Central memory CD8-positive, alpha-beta T cell (primary cell): Measurements from ENCODE around the gene EPHA8.

Source experiments
- ATAC-seq: fragments of 150-1000 bp; cut with Tn5 transposase; replicated peaks from 2 replicates; pipeline ENCODE4 v1.10.0; 2022; ENCODE audit warnings: mild to moderate bottlenecking, moderate FRiP score, moderate number of reproducible peaks; ENCODE audit not compliant: poor library complexity, severe bottlenecking; ENCODE audit errors: extremely low read depth
- DNase-seq, 2 donors: peaks; one replicate each; pipeline ENCODE4 v3.0.0; 2021; ENCODE audit warnings: low spot score in 2 of 2
- H3K27ac Mint-ChIP-seq: one replicate; pipeline ENCODE4 v1.8.0; 2022; ENCODE audit warnings: low read depth, mild to moderate bottlenecking, moderate library complexity, mixed read lengths
- H3K27me3 Mint-ChIP-seq: one replicate; pipeline ENCODE4 v1.8.0; 2022; ENCODE audit warnings: mixed read lengths
- H3K36me3 Mint-ChIP-seq: one replicate; pipeline ENCODE4 v1.8.0; 2022; ENCODE audit warnings: mild to moderate bottlenecking, moderate library complexity, mixed read lengths; ENCODE audit not compliant: insufficient read depth
- H3K4me1 Mint-ChIP-seq: one replicate; pipeline ENCODE4 v1.8.0; 2022; ENCODE audit warnings: mixed read lengths
- H3K4me3 Mint-ChIP-seq: one replicate; pipeline ENCODE4 v1.8.0; 2022; ENCODE audit warnings: mild to moderate bottlenecking, moderate library complexity, mixed read lengths
- H3K9me3 Mint-ChIP-seq: one replicate; pipeline ENCODE4 v1.8.0; 2022; ENCODE audit warnings: mixed read lengths

Gene EPHA8

GRCh38 chr1:22576617-22577016, 13.3 kb downstream of the EPHA8 start:
- H3K27me3 Mint-ChIP-seq, result peaks cover 20% of the 10 kb centered on the region
- no peak for ATAC-seq
- H3K4me3 Mint-ChIP-seq, result no peak overlapping the region

GRCh38 chr1:22578732-22579361, 15.6 kb downstream of the EPHA8 start:
- ATAC-seq, result no peak
- Mint-ChIP-seq H3K36me3 (no peaks in the 10 kb centered on the region), H3K27ac (no peak overlapping the region), H3K9me3 (peaks cover 4% of the 10 kb centered on the region), H3K4me3 (no peak overlapping the region), H3K4me1 (no peaks in the 10 kb centered on the region), H3K27me3 (peaks cover 9% of the 10 kb centered on the region)
- DNase-seq, result no peak

More at GRCh38 chr1:22576617-22577016, 13.3 kb downstream of the EPHA8 start:
- Mint-ChIP-seq H3K9me3 (peaks cover 4% of the 10 kb centered on the region), H3K36me3 (no peaks in the 10 kb centered on the region), H3K27ac (no peak overlapping the region), H3K4me1 (no peaks in the 10 kb centered on the region)
- DNase-seq, result no peak

GRCh38 chr1:22579541-22580155, 16.4 kb downstream of the EPHA8 start:
- H3K4me3 Mint-ChIP-seq, result no peak overlapping the region
- DNase-seq (no peak), ATAC-seq (no peak)
- H3K9me3 Mint-ChIP-seq, result peaks cover 4% of the 10 kb centered on the region
- no peaks in the 10 kb centered on the region for H3K36me3 Mint-ChIP-seq
- no peak overlapping the region for H3K27ac Mint-ChIP-seq
- H3K4me1 Mint-ChIP-seq, result no peaks in the 10 kb centered on the region
- peaks cover 4% of the 10 kb centered on the region for H3K27me3 Mint-ChIP-seq

GRCh38 chr1:22582661-22583635, 19.7 kb downstream of the EPHA8 start:
- Mint-ChIP-seq H3K4me1 (no peaks in the 10 kb centered on the region), H3K36me3 (no peaks in the 10 kb centered on the region)

GRCh38 chr1:22584001-22584562, 20.8 kb downstream of the EPHA8 start:
- Mint-ChIP-seq H3K27me3 (peaks cover 16% of the 10 kb centered on the region), H3K27ac (no peak overlapping the region), H3K4me3 (no peak overlapping the region), H3K9me3 (no peaks in the 10 kb centered on the region), H3K4me1 (no peaks in the 10 kb centered on the region), H3K36me3 (no peaks in the 10 kb centered on the region)
- DNase-seq (no peak), ATAC-seq (no peak)

More at GRCh38 chr1:22582661-22583635, 19.7 kb downstream of the EPHA8 start:
- H3K27ac Mint-ChIP-seq, result no peak overlapping the region
- H3K27me3 Mint-ChIP-seq, result peaks cover 16% of the 10 kb centered on the region
- H3K4me3 Mint-ChIP-seq, result no peak overlapping the region
- peaks cover 4% of the 10 kb centered on the region for H3K9me3 Mint-ChIP-seq
- no peak for DNase-seq
- ATAC-seq, result no peak

GRCh38 chr1:22584970-22585369, 21.7 kb downstream of the EPHA8 start:
- Mint-ChIP-seq H3K4me1 (no peaks in the 10 kb centered on the region), H3K27me3 (peaks cover 22% of the 10 kb centered on the region), H3K4me3 (no peak overlapping the region), H3K27ac (no peak overlapping the region), H3K36me3 (no peaks in the 10 kb centered on the region), H3K9me3 (no peaks in the 10 kb centered on the region)
- ATAC-seq (no peak), DNase-seq (no peak)

GRCh38 chr1:22585471-22585870, 22.2 kb downstream of the EPHA8 start:
- Mint-ChIP-seq H3K4me1 (no peaks in the 10 kb centered on the region), H3K27ac (no peak overlapping the region), H3K36me3 (no peaks in the 10 kb centered on the region), H3K27me3 (peaks cover 27% of the 10 kb centered on the region), H3K9me3 (no peaks in the 10 kb centered on the region), H3K4me3 (no peak overlapping the region)
- ATAC-seq (no peak), DNase-seq (no peak)

GRCh38 chr1:22586356-22587130, 23.3 kb downstream of the EPHA8 start:
- H3K4me3 Mint-ChIP-seq, result no peak overlapping the region
- H3K27ac Mint-ChIP-seq, result no peak overlapping the region
- H3K27me3 Mint-ChIP-seq, result peaks cover 37% of the 10 kb centered on the region
- no peak for ATAC-seq
- no peaks in the 10 kb centered on the region for H3K36me3 Mint-ChIP-seq
- H3K4me1 Mint-ChIP-seq, result no peaks in the 10 kb centered on the region
- no peak for DNase-seq
- no peaks in the 10 kb centered on the region for H3K9me3 Mint-ChIP-seq

GRCh38 chr1:22587247-22587646, 24.0 kb downstream of the EPHA8 start:
- DNase-seq (no peak), ATAC-seq (no peak)
- H3K9me3 Mint-ChIP-seq, result no peaks in the 10 kb centered on the region
- H3K4me1 Mint-ChIP-seq, result no peaks in the 10 kb centered on the region
- peaks cover 44% of the 10 kb centered on the region for H3K27me3 Mint-ChIP-seq
- H3K4me3 Mint-ChIP-seq, result no peak overlapping the region
- no peak overlapping the region for H3K27ac Mint-ChIP-seq
- H3K36me3 Mint-ChIP-seq, result no peaks in the 10 kb centered on the region

- H3K4me1 Mint-ChIP-seq, result no peaks in the 10 kb centered on the region
- H3K27me3 Mint-ChIP-seq, result peaks cover 52% of the 10 kb centered on the region
- no peak overlapping the region for H3K4me3 Mint-ChIP-seq
- ATAC-seq (no peak), DNase-seq (no peak)
- no peak overlapping the region for H3K27ac Mint-ChIP-seq
- no peaks in the 10 kb centered on the region for H3K36me3 Mint-ChIP-seq
- no peaks in the 10 kb centered on the region for H3K9me3 Mint-ChIP-seq
These were observed 25.7 kb downstream of the EPHA8 start for GRCh38 chr1:22588899-22589422.

- no peaks in the 10 kb centered on the region for H3K36me3 Mint-ChIP-seq
- no peak for DNase-seq
- H3K4me3 Mint-ChIP-seq, result no peak overlapping the region
- no peaks in the 10 kb centered on the region for H3K4me1 Mint-ChIP-seq
- ATAC-seq, result no peak
- no peak overlapping the region for H3K27ac Mint-ChIP-seq
- no peaks in the 10 kb centered on the region for H3K9me3 Mint-ChIP-seq
- H3K27me3 Mint-ChIP-seq, result peaks cover 59% of the 10 kb centered on the region
These were observed 28.3 kb downstream of the EPHA8 start for GRCh38 chr1:22591576-22591975.

GRCh38 chr1:22592051-22592450, 28.8 kb downstream of the EPHA8 start:
- Mint-ChIP-seq H3K27me3 (peaks cover 64% of the 10 kb centered on the region), H3K27ac (no peak overlapping the region), H3K36me3 (no peaks in the 10 kb centered on the region), H3K9me3 (no peaks in the 10 kb centered on the region), H3K4me3 (no peak overlapping the region), H3K4me1 (no peaks in the 10 kb centered on the region)
- DNase-seq, result no peak
- ATAC-seq, result no peak
